GM18867 (cell line): ENCODE data around the gene CRBN.

Source experiments
- ATAC-seq: cut with Tn5 transposase; IDR thresholded peaks from one replicate; pipeline ENCODE4 v1.9.1; 2021; ENCODE audit warnings: mild to moderate bottlenecking, moderate library complexity; ENCODE audit not compliant: unreplicated experiment

The CRBN gene

GRCh38 chr3:3172627-3173026, 6.9 kb downstream of the CRBN start:
- ATAC-seq: no peak

DNA sequence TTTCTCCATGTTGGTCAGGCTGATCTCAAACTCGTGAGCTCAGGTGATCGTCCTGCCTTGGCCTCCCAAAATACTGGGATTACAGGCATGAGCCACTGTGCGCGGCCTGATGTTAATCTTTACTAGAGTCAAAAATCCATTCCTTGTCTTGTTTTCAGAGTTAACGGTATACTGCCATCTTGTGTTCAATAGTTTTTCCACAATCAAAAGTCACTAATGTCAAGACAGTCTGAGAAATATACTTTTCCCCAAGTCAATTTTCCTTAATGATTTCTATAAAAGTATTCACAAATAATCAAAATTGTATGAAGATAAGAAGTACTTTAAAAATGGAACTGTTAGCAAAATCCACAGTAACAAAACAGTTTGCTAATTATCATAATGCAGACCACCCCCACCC, 8.5 kb downstream of the CRBN start:
- peak; percentile 62 for ATAC-seq

GRCh38 chr3:3165650-3166049, 13.8 kb downstream of the CRBN start:
- ATAC-seq: no peak

- ATAC-seq: no peak
Observed at GRCh38 chr3:3165241-3165640, 14.2 kb downstream of the CRBN start.

GRCh38 chr3:3160826-3161225, 18.7 kb downstream of the CRBN start:
- no peak for ATAC-seq

DNA sequence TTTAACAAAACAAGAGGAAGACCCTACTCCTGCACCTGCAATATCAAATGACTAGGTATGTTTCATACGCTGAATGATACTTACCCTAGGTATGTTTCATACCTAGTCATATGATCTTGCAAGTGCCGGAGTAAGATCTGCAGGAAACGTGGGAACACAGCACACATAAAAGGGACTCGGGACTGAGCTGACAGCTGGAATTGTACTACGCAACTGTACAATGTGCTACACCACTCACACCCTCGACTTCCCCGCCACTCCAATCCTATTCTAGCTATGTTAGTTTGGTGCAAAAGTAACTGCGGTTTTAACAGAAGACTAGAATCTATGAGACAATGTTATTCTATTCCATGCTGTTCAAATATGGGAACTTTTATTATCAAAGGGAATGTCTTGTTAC, 22.0 kb downstream of the CRBN start:
- ATAC-seq: no peak

DNA sequence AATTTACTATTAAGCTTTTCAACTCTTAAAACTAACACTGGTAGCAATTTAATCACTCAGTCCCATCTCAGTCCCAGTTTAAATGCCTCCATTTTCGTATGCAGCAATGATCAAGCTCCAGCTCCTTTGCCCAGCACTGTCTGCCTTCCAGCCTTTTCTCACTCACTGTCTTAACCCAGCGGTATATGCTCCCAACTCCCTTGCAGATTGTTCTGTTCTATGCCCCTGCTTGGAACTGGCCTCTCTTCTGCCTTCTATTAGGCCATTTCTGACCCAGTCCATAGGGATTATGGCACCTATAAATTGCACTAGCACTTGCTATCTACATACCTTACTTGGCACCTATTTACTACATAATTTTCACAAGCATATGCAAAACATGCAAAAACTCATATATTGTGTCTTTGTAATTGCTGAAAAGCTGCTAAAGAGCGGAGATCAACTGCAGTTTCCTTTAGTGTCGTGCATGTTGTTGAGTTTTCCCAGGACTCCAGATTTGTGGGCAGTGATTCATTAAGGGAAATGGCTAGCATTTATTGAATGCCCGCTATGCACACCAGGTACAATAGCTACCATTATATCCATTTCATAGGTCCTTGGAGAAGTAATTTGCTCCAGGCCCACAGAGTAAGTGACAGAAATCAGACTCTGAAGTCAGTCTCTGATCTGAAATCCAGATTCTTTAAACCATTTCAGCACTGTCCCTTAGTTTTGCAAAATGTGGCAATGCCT, 24.4 kb downstream of the CRBN start:
- no peak for ATAC-seq

- no peak for ATAC-seq
Observed at GRCh38 chr3:3151513-3151912, 28.0 kb downstream of the CRBN start.

GRCh38 chr3:3149560-3149959, 29.9 kb downstream of the CRBN start:
- ATAC-seq: no peak

GRCh38 chr3:3145831-3146230, 33.7 kb downstream of the CRBN start:
- ATAC-seq: no peak

GRCh38 chr3:3141939-3142338, 37.6 kb downstream of the CRBN start:
- ATAC-seq: no peak

GRCh38 chr3:3137526-3137925, 42.0 kb downstream of the CRBN start:
- no peak for ATAC-seq

DNA sequence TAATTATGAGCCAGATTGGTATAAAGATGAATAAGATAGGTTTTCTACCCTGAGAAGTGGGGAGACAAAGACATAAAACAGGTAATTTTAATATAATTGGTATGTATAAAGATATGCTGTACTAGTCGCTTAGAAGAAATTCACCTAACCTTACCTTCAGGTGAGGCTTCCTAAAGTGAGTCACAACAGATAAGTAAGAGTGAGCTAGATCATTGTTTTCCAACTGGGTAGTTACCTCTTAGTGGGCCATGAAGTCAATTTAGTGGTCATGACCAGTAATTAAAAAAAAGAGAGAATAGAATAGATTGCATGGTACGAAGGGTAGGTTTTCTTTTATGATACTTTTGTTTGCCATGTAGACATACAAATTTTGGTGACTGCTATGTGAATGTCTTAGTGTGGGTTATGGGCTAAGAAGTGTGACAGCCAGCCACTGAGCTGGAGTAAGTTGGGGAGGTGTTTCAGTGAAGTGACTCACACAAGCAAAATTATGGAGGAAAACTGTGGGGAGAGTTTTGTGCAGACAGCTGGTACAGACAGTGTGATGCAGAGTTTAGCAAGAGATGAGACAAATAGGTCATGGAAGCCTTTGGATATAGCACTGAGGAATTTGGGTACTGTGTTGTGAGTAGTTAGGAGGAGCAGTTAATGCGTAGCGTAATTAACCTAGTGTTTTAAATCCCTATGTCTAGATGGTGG, 44.6 kb downstream of the CRBN start:
- no peak for ATAC-seq

- ATAC-seq: no peak
Observed at GRCh38 chr3:3133500-3133899, 46.0 kb downstream of the CRBN start.

- no peak for ATAC-seq
Observed at GRCh38 chr3:3129579-3129978, 49.9 kb downstream of the CRBN start.

DNA sequence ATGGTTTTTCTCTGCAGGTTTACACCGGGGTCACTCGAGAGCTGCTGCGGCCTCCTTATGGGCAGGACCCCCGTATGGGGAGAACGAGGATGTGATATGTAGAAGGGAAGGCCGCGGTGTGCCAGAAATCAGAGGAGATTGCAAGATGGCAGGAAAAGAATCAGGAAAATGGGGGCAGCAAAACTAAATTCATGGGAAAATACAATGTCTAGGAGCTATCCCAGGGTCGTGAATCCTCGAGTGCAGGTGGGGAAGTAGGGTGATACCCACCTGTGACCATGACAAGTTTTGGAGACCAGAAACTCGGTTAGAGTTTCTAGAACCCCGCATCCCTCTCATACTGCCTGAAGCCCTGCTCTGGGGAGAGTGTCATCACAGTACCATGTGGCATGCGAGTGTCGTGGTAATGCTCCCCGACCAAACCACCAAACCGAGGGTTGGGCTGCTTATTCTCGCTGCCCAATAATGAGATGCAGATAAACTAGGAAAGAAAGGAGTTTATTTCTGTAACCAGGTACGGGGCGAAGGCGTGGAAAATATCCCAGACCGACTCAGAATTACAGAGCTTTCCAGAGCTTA, 52.0 kb downstream of the CRBN start:
- peak; percentile 22 for ATAC-seq

- peak; percentile 95 for ATAC-seq
Observed at GRCh38 chr3:3126477-3127431, 52.7 kb downstream of the CRBN start, which contains the start of gene TRNT1. TRNT1 (plus strand) TSS chr3:3126940; CDS start chr3:3129041, 2,101 bp downstream.

GRCh38 chr3:3125977-3126376, 53.5 kb downstream of the CRBN start:
- no peak for ATAC-seq

DNA sequence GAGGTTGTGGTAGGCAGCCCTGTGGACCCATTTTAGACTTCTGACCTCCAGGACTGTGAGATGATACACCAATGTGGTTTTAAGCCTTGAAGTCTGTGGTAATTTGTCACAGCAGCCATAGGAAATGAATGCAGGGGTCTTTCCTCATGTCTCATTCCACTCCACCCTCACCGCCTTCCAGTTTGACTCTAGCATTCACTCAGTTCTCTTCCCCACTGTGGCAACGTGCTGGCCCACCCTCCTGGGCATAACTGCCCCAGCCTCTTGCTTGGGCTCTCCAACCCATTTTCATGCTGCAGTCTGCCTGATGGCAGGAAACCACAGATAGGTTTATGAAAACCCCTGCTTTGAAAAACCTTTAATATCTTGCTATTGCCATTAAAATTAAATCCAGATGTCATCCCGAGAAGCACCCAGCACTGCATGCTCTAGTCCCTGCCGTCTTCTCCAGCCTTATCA, 60.1 kb downstream of the CRBN start:
- ATAC-seq: peak; percentile 41

- no peak for ATAC-seq
Observed at GRCh38 chr3:3117651-3118050, 61.8 kb downstream of the CRBN start.
